ENCODE measurements around the gene NFE2L2. TPM values are rescaled to one million over a fixed set of nuclear protein-coding genes. Genes with fewer than 3 reads are reported as not detected.

Gene NFE2L2
- polyA plus RNA-seq, 1 donor (not counting 4 experiments of a cell fraction or from before 2014, with no cell fraction given), result 177 TPM

GRCh38 chr2:177235855-177236437, 28.6 kb downstream of the NFE2L2 start:
- FAIRE-seq (no peak), DNase-seq (ENCODE audit: low read depth, low spot score) (no peak)
- peaks cover 33% of the 10 kb centered on the region for H3K4me1 ChIP-seq (ENCODE audit: control insufficient read depth, extremely low read depth, insufficient read depth, low read length)
- dilution Hi-C loops (cut with MboI; ENCODE audit: extremely low pct_ligation_motif_present, low sequenced_read_pairs), result no loop called here
- H3K27ac ChIP-seq (ENCODE audit: control insufficient read depth, insufficient read depth, low read length), result no peak overlapping the region
- no peak overlapping the region for H2AFZ ChIP-seq (ENCODE audit: control insufficient read depth, low read length)
- H3K9ac ChIP-seq (ENCODE audit: control insufficient read depth, extremely low read depth, insufficient read depth, low read length), result no peak overlapping the region
- peaks cover 85% of the 10 kb centered on the region for H3K79me2 ChIP-seq (ENCODE audit: control insufficient read depth, insufficient read depth, low read length)
- no peak overlapping the region for H3K4me3 ChIP-seq (ENCODE audit: control insufficient read depth in 2 of 3, extremely low read depth in 1 of 3, insufficient read depth in 2 of 3, low read depth in 1 of 3, low read length in 3 of 3)
- TF ChIP-seq CTCF (optimal IDR thresholded peaks at IDR 0.05 in 1 of 3, IDR thresholded peaks at IDR 0.05 in 1 of 3, conservative IDR thresholded peaks at IDR 0.05 in 1 of 3; ENCODE audit: extremely low read depth in 1 of 3, insufficient read depth in 2 of 3, low read length in 3 of 3), result no peak
- no peak for TF ChIP-seq EZH2 (IDR thresholded peaks at IDR 0.05; ENCODE audit: low read length)
- H3K9me1 ChIP-seq (ENCODE audit: control insufficient read depth, extremely low read depth, insufficient read depth, low read length), result peaks cover 5% of the 10 kb centered on the region
- H3K9me3 ChIP-seq (ENCODE audit: control insufficient read depth, low read depth, low read length), result no peaks in the 10 kb centered on the region
- peaks cover 34% of the 10 kb centered on the region for H4K20me1 ChIP-seq (ENCODE audit: control insufficient read depth, extremely low read depth, insufficient read depth, low read length)
- peaks cover 14 to 52% of the 10 kb centered on the region in 2 experiments for H3K36me3 ChIP-seq (ENCODE audit: control insufficient read depth in 2 of 2, extremely low read depth in 1 of 2, insufficient read depth in 2 of 2, low read length in 2 of 2)
- no peaks in the 10 kb centered on the region for H3K27me3 ChIP-seq (ENCODE audit: control insufficient read depth, extremely low read depth, insufficient read depth, low read length)
- H3K4me2 ChIP-seq (ENCODE audit: control insufficient read depth, extremely low read depth, insufficient read depth, low read depth, low read length), result no peak overlapping the region

GRCh38 chr2:177234267-177234666, 30.3 kb downstream of the NFE2L2 start:
- peaks cover 33% of the 10 kb centered on the region for H3K4me1 ChIP-seq (ENCODE audit: control insufficient read depth, extremely low read depth, insufficient read depth, low read length)
- no peaks in the 10 kb centered on the region for H3K27me3 ChIP-seq (ENCODE audit: control insufficient read depth, extremely low read depth, insufficient read depth, low read length)
- peaks cover 68% of the 10 kb centered on the region for H3K79me2 ChIP-seq (ENCODE audit: control insufficient read depth, insufficient read depth, low read length)
- no peak for FAIRE-seq
- no peaks in the 10 kb centered on the region for H3K9me1 ChIP-seq (ENCODE audit: control insufficient read depth, extremely low read depth, insufficient read depth, low read length)
- dilution Hi-C loops (cut with MboI; ENCODE audit: extremely low pct_ligation_motif_present, low sequenced_read_pairs), result no loop called here
- H3K36me3 ChIP-seq (ENCODE audit: control insufficient read depth in 2 of 2, extremely low read depth in 1 of 2, insufficient read depth in 2 of 2, low read length in 2 of 2), result peaks cover 20 to 42% of the 10 kb centered on the region in 2 experiments
- H3K4me2 ChIP-seq (ENCODE audit: control insufficient read depth, extremely low read depth, insufficient read depth, low read depth, low read length), result no peak overlapping the region
- no peak overlapping the region for H3K27ac ChIP-seq (ENCODE audit: control insufficient read depth, insufficient read depth, low read length)
- H3K9me3 ChIP-seq (ENCODE audit: control insufficient read depth, low read depth, low read length), result no peaks in the 10 kb centered on the region
- no peak for TF ChIP-seq CTCF (optimal IDR thresholded peaks at IDR 0.05 in 1 of 3, IDR thresholded peaks at IDR 0.05 in 1 of 3, conservative IDR thresholded peaks at IDR 0.05 in 1 of 3; ENCODE audit: extremely low read depth in 1 of 3, insufficient read depth in 2 of 3, low read length in 3 of 3)
- no peak for TF ChIP-seq EZH2 (IDR thresholded peaks at IDR 0.05; ENCODE audit: low read length)
- no peak for DNase-seq (ENCODE audit: low read depth, low spot score)
- H4K20me1 ChIP-seq (ENCODE audit: control insufficient read depth, extremely low read depth, insufficient read depth, low read length), result peaks cover 25% of the 10 kb centered on the region
- H3K9ac ChIP-seq (ENCODE audit: control insufficient read depth, extremely low read depth, insufficient read depth, low read length), result no peak overlapping the region
- no peak overlapping the region for H2AFZ ChIP-seq (ENCODE audit: control insufficient read depth, low read length)
- no peak overlapping the region for H3K4me3 ChIP-seq (ENCODE audit: control insufficient read depth in 2 of 3, extremely low read depth in 1 of 3, insufficient read depth in 2 of 3, low read depth in 1 of 3, low read length in 3 of 3)
